Mucosa of rectum (tissue), 2 donors: ENCODE data around the gene IL9.

Experiments
- H3K27ac ChIP-seq, 2 donors: one replicate each; pipeline ENCODE4 v1.7.0; 2013; ENCODE audit warnings: inconsistent platforms in 2 of 2, low read depth in 2 of 2, low read length in 2 of 2
- H3K27me3 ChIP-seq, 2 donors: one replicate each; pipeline ENCODE4 v1.7.0; 2013; ENCODE audit warnings: low read length in 2 of 2; ENCODE audit not compliant: control insufficient read depth in 2 of 2, insufficient read depth in 2 of 2
- H3K36me3 ChIP-seq, 2 donors: one replicate each; pipeline ENCODE4 v1.7.0; 2013; ENCODE audit warnings: low read length in 2 of 2; ENCODE audit not compliant: control insufficient read depth in 2 of 2, insufficient read depth in 2 of 2
- H3K4me1 ChIP-seq, 2 donors: one replicate each; pipeline ENCODE4 v1.7.0; 2013; ENCODE audit warnings: low read length in 2 of 2, mild to moderate bottlenecking in 1 of 2; ENCODE audit not compliant: control insufficient read depth in 2 of 2, insufficient read depth in 2 of 2
- H3K4me3 ChIP-seq, 2 donors: one replicate each; pipeline ENCODE4 v1.7.0; 2013; ENCODE audit warnings: low read length in 2 of 2
- H3K9ac ChIP-seq, 2 donors: one replicate each; pipeline ENCODE4 v1.7.0; 2013; ENCODE audit warnings: low read length in 2 of 2, low read depth in 1 of 2, mild to moderate bottlenecking in 1 of 2
- H3K9me3 ChIP-seq, 2 donors: one replicate each; pipeline ENCODE4 v1.7.0; 2013; ENCODE audit warnings: low read length in 2 of 2; ENCODE audit not compliant: control insufficient read depth in 2 of 2
- donor health status: healthy.
- donor health status: Normal muscosa, but diverticular disease.

IL9 gene

GRCh38 chr5:135883026-135883425 lies 12.6 kb downstream of the IL9 start:
- peaks cover 0 to 4% of the 10 kb centered on the region in 2 donors for H3K27me3 ChIP-seq
- no peak overlapping the region for H3K27ac ChIP-seq
- H3K4me3 ChIP-seq = no peak overlapping the region
- no peaks in the 10 kb centered on the region for H3K36me3 ChIP-seq
- H3K4me1 ChIP-seq = peaks cover 3 to 5% of the 10 kb centered on the region in 2 donors
- H3K9ac ChIP-seq = no peak overlapping the region
- no peaks in the 10 kb centered on the region for H3K9me3 ChIP-seq

DNA sequence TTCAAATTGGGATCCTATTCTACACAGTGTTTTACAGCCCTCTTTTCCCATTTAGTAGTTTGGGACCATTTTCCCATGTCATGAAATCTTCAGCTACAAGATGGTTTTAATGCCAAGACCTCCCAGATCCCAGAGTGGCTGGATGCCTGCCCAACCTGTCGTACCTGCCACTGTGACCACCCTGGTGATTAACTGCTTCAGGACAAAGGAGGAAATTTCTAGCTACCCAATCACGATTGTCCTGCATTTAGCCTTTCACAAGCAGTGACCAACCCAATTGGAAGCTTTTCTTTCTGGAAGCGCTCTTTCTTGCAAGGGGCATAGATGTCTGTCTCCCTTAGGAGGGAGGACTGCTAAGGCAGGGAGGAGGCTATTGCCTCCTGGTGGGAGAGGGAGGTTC lies 13.8 kb downstream of the IL9 start:
- H3K27me3 ChIP-seq = peaks cover 0 to 4% of the 10 kb centered on the region in 2 donors

GRCh38 chr5:135881244-135881643 lies 14.4 kb downstream of the IL9 start:
- H3K9ac ChIP-seq = no peak overlapping the region
- H3K36me3 ChIP-seq = no peaks in the 10 kb centered on the region
- H3K4me3 ChIP-seq = no peak overlapping the region
- peaks cover 0 to 4% of the 10 kb centered on the region in 2 donors for H3K27me3 ChIP-seq
- H3K27ac ChIP-seq = no peak overlapping the region
- H3K9me3 ChIP-seq = no peaks in the 10 kb centered on the region
- no peaks in the 10 kb centered on the region for H3K4me1 ChIP-seq

More for the DNA sequence above, 13.8 kb downstream of the IL9 start:
- Histone ChIP-seq H3K36me3 (no peaks in the 10 kb centered on the region), H3K9me3 (no peaks in the 10 kb centered on the region), H3K27ac (no peak overlapping the region), H3K4me1 (no peaks in the 10 kb centered on the region), H3K4me3 (no peak overlapping the region), H3K9ac (no peak overlapping the region)

DNA sequence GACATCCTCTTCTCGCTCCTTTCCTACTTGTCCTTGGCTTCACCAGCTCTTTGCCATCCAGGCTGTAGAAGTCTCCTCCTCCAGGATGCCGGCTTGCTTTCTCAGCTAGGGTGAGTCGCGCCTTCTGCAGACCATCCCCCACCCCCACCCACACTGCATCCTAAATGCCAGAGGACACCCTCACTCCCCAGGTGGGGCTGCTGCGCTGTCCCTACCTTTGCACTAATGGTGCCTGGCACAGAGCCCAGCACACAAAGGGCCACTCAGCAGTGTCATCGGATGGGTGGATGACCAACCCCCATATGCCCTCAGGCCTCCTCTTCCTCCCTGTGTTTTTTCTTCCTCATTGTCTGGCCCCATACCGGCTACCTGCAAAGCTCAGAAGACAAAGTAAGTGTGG lies 14.8 kb downstream of the IL9 start:
- Histone ChIP-seq H3K36me3 (no peaks in the 10 kb centered on the region), H3K9ac (no peak overlapping the region), H3K4me3 (no peak overlapping the region), H3K27ac (no peak overlapping the region), H3K9me3 (no peaks in the 10 kb centered on the region), H3K27me3 (peaks cover 0 to 4% of the 10 kb centered on the region in 2 donors), H3K4me1 (no peaks in the 10 kb centered on the region)

DNA sequence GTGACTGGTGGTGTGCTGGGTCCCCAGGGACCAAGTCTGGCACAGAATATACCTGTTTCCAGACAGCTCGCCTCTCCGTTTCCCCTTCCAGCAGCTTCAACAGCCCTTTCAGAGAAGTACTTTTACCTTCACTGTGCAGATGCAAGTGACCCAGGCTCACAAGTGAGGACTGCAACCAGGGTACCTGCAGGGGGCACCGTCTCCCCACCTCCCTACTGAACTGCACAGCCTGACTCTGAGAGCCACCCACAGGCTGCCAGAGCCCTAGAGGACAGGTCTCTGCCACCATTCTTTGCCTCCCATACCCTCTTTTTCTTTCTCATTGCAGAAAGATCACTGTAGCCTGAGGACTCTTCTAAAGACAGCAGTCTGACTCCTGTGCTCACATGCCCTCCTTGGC lies 15.4 kb downstream of the IL9 start:
- H3K27ac ChIP-seq = no peak overlapping the region
- peaks cover 0 to 4% of the 10 kb centered on the region in 2 donors for H3K27me3 ChIP-seq

GRCh38 chr5:135879591-135879990 lies 16.1 kb downstream of the IL9 start:
- Histone ChIP-seq H3K27me3 (peaks cover 0 to 4% of the 10 kb centered on the region in 2 donors), H3K4me3 (no peak overlapping the region), H3K4me1 (no peaks in the 10 kb centered on the region), H3K27ac (no peak overlapping the region), H3K36me3 (no peaks in the 10 kb centered on the region), H3K9ac (no peak overlapping the region), H3K9me3 (no peaks in the 10 kb centered on the region)

More for the DNA sequence above, 15.4 kb downstream of the IL9 start:
- Histone ChIP-seq H3K9me3 (no peaks in the 10 kb centered on the region), H3K36me3 (no peaks in the 10 kb centered on the region), H3K4me1 (no peaks in the 10 kb centered on the region), H3K9ac (no peak overlapping the region), H3K4me3 (no peak overlapping the region)

- Histone ChIP-seq H3K9ac (no peak overlapping the region), H3K4me1 (no peaks in the 10 kb centered on the region), H3K27me3 (peaks cover 0 to 4% of the 10 kb centered on the region in 2 donors), H3K36me3 (no peaks in the 10 kb centered on the region), H3K27ac (no peak overlapping the region), H3K4me3 (no peak overlapping the region), H3K9me3 (no peaks in the 10 kb centered on the region)
These were observed 17.5 kb downstream of the IL9 start for GRCh38 chr5:135878156-135878620.

DNA sequence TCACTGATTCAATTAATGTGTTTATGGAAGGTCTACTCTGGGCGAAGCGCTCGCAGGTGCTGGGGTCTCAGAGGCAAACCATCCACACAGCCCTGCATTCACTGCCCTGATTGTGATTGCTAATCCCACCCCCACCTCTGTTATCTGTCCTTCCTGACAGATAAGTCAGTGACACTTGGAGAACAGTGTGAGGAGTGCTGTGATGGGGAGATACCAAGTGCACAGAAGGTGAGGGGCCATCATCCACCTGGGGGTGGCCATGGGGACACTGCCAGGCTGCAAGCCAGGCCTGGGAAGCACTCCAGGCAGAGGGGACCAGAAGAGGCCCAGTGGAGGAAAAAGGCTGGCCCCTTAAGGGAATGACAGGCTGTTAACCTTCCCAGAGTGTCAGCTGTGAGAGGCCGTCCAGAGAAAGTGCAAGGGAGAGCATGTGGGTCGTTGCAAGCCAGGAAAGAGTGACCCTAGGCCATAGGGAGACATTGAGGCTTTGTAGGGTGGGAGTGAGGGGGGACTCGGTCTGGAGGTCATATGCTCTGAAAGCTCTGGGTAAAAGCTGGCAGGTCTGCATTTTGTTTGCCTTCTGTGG lies 18.0 kb downstream of the IL9 start:
- Histone ChIP-seq H3K27ac (no peak overlapping the region), H3K27me3 (peaks cover 0 to 4% of the 10 kb centered on the region in 2 donors), H3K36me3 (no peaks in the 10 kb centered on the region), H3K4me1 (no peaks in the 10 kb centered on the region), H3K9ac (no peak overlapping the region), H3K9me3 (no peaks in the 10 kb centered on the region), H3K4me3 (no peak overlapping the region)

GRCh38 chr5:135876146-135876545 lies 19.5 kb downstream of the IL9 start:
- peaks cover 0 to 3% of the 10 kb centered on the region in 2 donors for H3K27me3 ChIP-seq
- no peak overlapping the region for H3K27ac ChIP-seq
- H3K4me1 ChIP-seq = no peaks in the 10 kb centered on the region

GRCh38 chr5:135875567-135875966 lies 20.1 kb downstream of the IL9 start:
- Histone ChIP-seq H3K4me3 (no peak overlapping the region), H3K4me1 (peaks cover 0 to under 1% of the 10 kb centered on the region in 2 donors), H3K27me3 (peaks cover 0 to 3% of the 10 kb centered on the region in 2 donors), H3K27ac (no peak overlapping the region), H3K9me3 (no peaks in the 10 kb centered on the region), H3K9ac (no peak overlapping the region), H3K36me3 (no peaks in the 10 kb centered on the region)

More at GRCh38 chr5:135876146-135876545, 19.5 kb downstream of the IL9 start:
- Histone ChIP-seq H3K36me3 (no peaks in the 10 kb centered on the region), H3K9ac (no peak overlapping the region), H3K4me3 (no peak overlapping the region), H3K9me3 (no peaks in the 10 kb centered on the region)
